Embryonic facial prominence (tissue), 1 donor: Measurements from ENCODE around the gene KIAA1191.
A peak's percentile ranks its signal among the peaks of the same experiment; 100 is the strongest.

ENCODE experiments used
- DNase-seq: peaks from one replicate; pipeline ENCODE4 v3.0.0-alpha.2; 2016; ENCODE audit errors: extremely low spot score

The KIAA1191 gene

GRCh38 chr5:176389135-176390123, 27.9 kb upstream of the KIAA1191 start:
- no peak for DNase-seq

- DNase-seq, result peak; percentile 100
These were observed 27.0 kb upstream of the KIAA1191 start, which contains the start of the genes HIGD2A and NOP16 for GRCh38 chr5:176388444-176389134. TSS of gene HIGD2A (plus strand) at chr5:176388751. CDS start at chr5:176388820, 69 bp downstream. TSS of gene NOP16 (minus strand) at chr5:176388598. CDS start at chr5:176388539, 59 bp downstream.

GRCh38 chr5:176388003-176388443, 26.5 kb upstream of the KIAA1191 start:
- no peak for DNase-seq

GRCh38 chr5:176387384-176387925, 25.9 kb upstream of the KIAA1191 start:
- no peak for DNase-seq

GRCh38 chr5:176386491-176386890, 24.9 kb upstream of the KIAA1191 start:
- no peak for DNase-seq

GRCh38 chr5:176384991-176385390, 23.4 kb upstream of the KIAA1191 start:
- no peak for DNase-seq

GRCh38 chr5:176384366-176384930, 22.9 kb upstream of the KIAA1191 start:
- DNase-seq, result no peak

- no peak for DNase-seq
These were observed 22.4 kb upstream of the KIAA1191 start for GRCh38 chr5:176383961-176384360.

- no peak for DNase-seq
These were observed 21.8 kb upstream of the KIAA1191 start for GRCh38 chr5:176383248-176383905.

GRCh38 chr5:176382721-176383120, 21.2 kb upstream of the KIAA1191 start:
- DNase-seq, result no peak

GRCh38 chr5:176381979-176382378, 20.4 kb upstream of the KIAA1191 start:
- DNase-seq, result no peak

- DNase-seq, result no peak
These were observed 19.9 kb upstream of the KIAA1191 start for GRCh38 chr5:176381423-176381822.

GRCh38 chr5:176379881-176380280, 18.3 kb upstream of the KIAA1191 start:
- DNase-seq, result no peak

GRCh38 chr5:176373100-176373818, 11.7 kb upstream of the KIAA1191 start:
- no peak for DNase-seq

GRCh38 chr5:176371621-176372539, 10.3 kb upstream of the KIAA1191 start:
- DNase-seq, result no peak

- no peak for DNase-seq
These were observed 8.6 kb upstream of the KIAA1191 start for GRCh38 chr5:176369934-176370711.

- DNase-seq, result no peak
These were observed 7.2 kb upstream of the KIAA1191 start for GRCh38 chr5:176368726-176369125.

GRCh38 chr5:176366232-176366894, 4.8 kb upstream of the KIAA1191 start:
- no peak for DNase-seq
